Measurements from ENCODE around the gene PRKCH. TPM values are rescaled to one million over a fixed set of nuclear protein-coding genes. Genes with fewer than 3 reads are reported as not detected.

Gene PRKCH
- total and polyA plus RNA-seq, 2 of the 13 experiments (the other 11 are each of a cell fraction or from before 2014, with no cell fraction given): 0.48 to 1.3 TPM

DNA sequence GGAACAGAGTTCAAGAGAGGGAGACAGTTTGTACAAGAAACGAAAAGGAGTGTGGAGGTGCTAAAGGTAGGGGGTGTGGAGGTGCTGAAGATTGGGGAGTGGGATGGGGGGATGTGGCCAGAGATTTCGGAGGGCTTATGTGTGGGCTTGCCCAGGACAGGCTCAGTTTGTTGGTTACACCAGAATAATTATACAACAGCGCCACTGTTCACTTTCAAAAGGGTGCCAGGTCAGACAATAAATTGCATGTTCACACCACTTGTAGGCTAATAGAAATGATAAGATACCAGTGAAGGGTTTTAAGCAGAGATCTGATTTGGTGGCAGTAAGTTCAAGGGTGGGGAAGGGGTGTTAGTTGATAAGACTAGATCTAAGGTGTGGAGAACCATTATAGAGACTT lies 75.3 kb downstream of the PRKCH start:
- WGBS (ENCODE audit: low lambda C conversion rate): 16% methylated on average over 3 of the region's 3 CpGs
- in situ Hi-C loops (cut with HindIII; ENCODE audit: extremely low pct_ligation_motif_present, low pct_unique_long_range_greater_than_20kb) (no loop called here), intact Hi-C loops (cut with micrococcal nuclease; ENCODE audit: unreplicated experiment) (no loop called here)
- no peaks in the 10 kb centered on the region for H3K9me3 ChIP-seq (ENCODE audit: low read length)
- no peak overlapping the region for H3K9ac ChIP-seq (ENCODE audit: insufficient read depth, low read depth, low read length)
- no peak for DNase-seq (ENCODE audit: low spot score)
- H3K27me3 ChIP-seq (ENCODE audit: control insufficient read depth in 1 of 2, insufficient read depth in 2 of 2, low read length in 2 of 2): no peaks in the 10 kb centered on the region; a peak in 1 of 5 replicates
- ATAC-seq: no peak
- no peaks in the 10 kb centered on the region for H3K79me2 ChIP-seq (ENCODE audit: insufficient read depth, low read length)
- no peak overlapping the region for H3K4me3 ChIP-seq (replicated peaks in 1 of 3; ENCODE audit: insufficient read depth in 1 of 3, low read depth in 2 of 3, low read length in 3 of 3)
- no peaks in the 10 kb centered on the region for H3K4me1 ChIP-seq (ENCODE audit: insufficient read depth, low read length)
- no peaks in the 10 kb centered on the region for H3K36me3 ChIP-seq (replicated peaks in 1 of 2; ENCODE audit: control insufficient read depth in 1 of 2, insufficient read depth in 2 of 2, low read length in 2 of 2)
- no TSS peak for BruUV-seq (replicated peaks)
- no peak overlapping the region for H2AFZ ChIP-seq (ENCODE audit: low read length)
- no peaks in the 10 kb centered on the region for H4K20me1 ChIP-seq (ENCODE audit: insufficient read depth, low read length)
- FAIRE-seq: no peak
- no peak overlapping the region for H3K4me2 ChIP-seq (ENCODE audit: low read depth, low read length)
- ChIA-PET POLR2A (no interaction called here), CTCF (ENCODE audit: low intra/inter-chr PET ratio, low total read pairs) (no interaction called here)
- no peak overlapping the region for H3K27ac ChIP-seq (ENCODE audit: extremely low read length, insufficient read depth, low read length)
- TF ChIP-seq ZNF329 (CRISPR knock-in tag; IDR thresholded peaks at IDR 0.05; ENCODE audit: low read depth): no peak
- no peak for TF ChIP-seq ZNF761 (CRISPR knock-in tag; conservative IDR thresholded peaks at IDR 0.05)
- TF ChIP-seq EEA1 (CRISPR knock-in tag; IDR thresholded peaks at IDR 0.05; ENCODE audit: borderline replicate concordance): no peak

DNA sequence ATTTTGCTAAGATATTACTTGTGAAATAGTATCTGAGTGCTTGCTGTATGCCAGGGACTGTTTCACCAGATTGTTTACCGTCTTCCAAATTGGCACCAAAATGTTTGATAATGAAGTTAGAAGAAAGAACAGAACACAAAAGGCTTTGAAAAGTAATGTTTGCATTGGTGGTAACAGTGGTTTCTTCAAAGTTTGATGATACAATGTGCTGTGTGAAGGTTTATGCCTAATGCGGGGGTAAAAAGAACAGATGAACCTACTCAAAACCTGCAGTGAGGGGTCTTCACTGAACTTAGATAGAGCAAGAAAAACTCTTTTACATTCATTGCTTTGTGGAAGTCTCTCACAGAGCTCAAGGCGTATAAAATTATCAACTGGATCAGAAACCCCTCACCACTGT lies 76.2 kb downstream of the PRKCH start:
- Histone ChIP-seq H3K4me2 (ENCODE audit: low read depth, low read length) (no peak overlapping the region), H3K4me3 (replicated peaks in 1 of 3; ENCODE audit: insufficient read depth in 1 of 3, low read depth in 2 of 3, low read length in 3 of 3) (no peak overlapping the region), H3K4me1 (ENCODE audit: insufficient read depth, low read length) (no peaks in the 10 kb centered on the region), H3K79me2 (ENCODE audit: insufficient read depth, low read length) (no peaks in the 10 kb centered on the region), H3K9me3 (ENCODE audit: low read length) (no peaks in the 10 kb centered on the region), H3K27ac (ENCODE audit: extremely low read length, insufficient read depth, low read length) (no peak overlapping the region), H2AFZ (ENCODE audit: low read length) (no peak overlapping the region), H4K20me1 (ENCODE audit: insufficient read depth, low read length) (no peaks in the 10 kb centered on the region), H3K36me3 (replicated peaks in 1 of 2; ENCODE audit: control insufficient read depth in 1 of 2, insufficient read depth in 2 of 2, low read length in 2 of 2) (no peaks in the 10 kb centered on the region), H3K27me3 (ENCODE audit: control insufficient read depth in 1 of 2, insufficient read depth in 2 of 2, low read length in 2 of 2) (no peaks in the 10 kb centered on the region; a peak in 1 of 5 replicates), H3K9ac (ENCODE audit: insufficient read depth, low read depth, low read length) (no peak overlapping the region)
- no TSS peak for BruUV-seq (replicated peaks)
- DNase-seq (ENCODE audit: low spot score): no peak
- in situ Hi-C loops (cut with HindIII; ENCODE audit: extremely low pct_ligation_motif_present, low pct_unique_long_range_greater_than_20kb): no loop called here
- 26% methylated on average over 3 of the region's 3 CpGs for WGBS (ENCODE audit: low lambda C conversion rate)
- no peak for FAIRE-seq
- no peak for ATAC-seq
- POLR2A ChIA-PET: no interaction called here
- CTCF ChIA-PET (ENCODE audit: low intra/inter-chr PET ratio, low total read pairs): no interaction called here
- intact Hi-C loops (cut with micrococcal nuclease; ENCODE audit: unreplicated experiment): no loop called here
- TF ChIP-seq, protein P1, sequence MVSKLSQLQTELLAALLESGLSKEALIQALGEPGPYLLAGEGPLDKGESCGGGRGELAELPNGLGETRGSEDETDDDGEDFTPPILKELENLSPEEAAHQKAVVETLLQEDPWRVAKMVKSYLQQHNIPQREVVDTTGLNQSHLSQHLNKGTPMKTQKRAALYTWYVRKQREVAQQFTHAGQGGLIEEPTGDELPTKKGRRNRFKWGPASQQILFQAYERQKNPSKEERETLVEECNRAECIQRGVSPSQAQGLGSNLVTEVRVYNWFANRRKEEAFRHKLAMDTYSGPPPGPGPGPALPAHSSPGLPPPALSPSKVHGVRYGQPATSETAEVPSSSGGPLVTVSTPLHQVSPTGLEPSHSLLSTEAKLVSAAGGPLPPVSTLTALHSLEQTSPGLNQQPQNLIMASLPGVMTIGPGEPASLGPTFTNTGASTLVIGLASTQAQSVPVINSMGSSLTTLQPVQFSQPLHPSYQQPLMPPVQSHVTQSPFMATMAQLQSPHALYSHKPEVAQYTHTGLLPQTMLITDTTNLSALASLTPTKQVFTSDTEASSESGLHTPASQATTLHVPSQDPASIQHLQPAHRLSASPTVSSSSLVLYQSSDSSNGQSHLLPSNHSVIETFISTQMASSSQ (IDR thresholded peaks at IDR 0.05; ENCODE audit: low read depth): no peak
- TF ChIP-seq, protein P1 (CRISPR knock-in tag; IDR thresholded peaks at IDR 0.05; ENCODE audit: borderline replicate concordance): no peak
- TF ChIP-seq ZFP1 (CRISPR knock-in tag; IDR thresholded peaks at IDR 0.05) (no peak), NFYB (CRISPR knock-in tag; IDR thresholded peaks at IDR 0.05) (no peak), AKAP8 (CRISPR knock-in tag; IDR thresholded peaks at IDR 0.05) (no peak), ZNF552 (CRISPR knock-in tag; IDR thresholded peaks at IDR 0.05; ENCODE audit: borderline replicate concordance) (no peak), ZNF816 (CRISPR knock-in tag; IDR thresholded peaks at IDR 0.05; ENCODE audit: borderline replicate concordance) (no peak), BRD4 (CRISPR knock-in tag; IDR thresholded peaks at IDR 0.05) (no peak), ZBTB21 (CRISPR knock-in tag; IDR thresholded peaks at IDR 0.05) (no peak)
- TF ChIP-seq, protein P2, sequence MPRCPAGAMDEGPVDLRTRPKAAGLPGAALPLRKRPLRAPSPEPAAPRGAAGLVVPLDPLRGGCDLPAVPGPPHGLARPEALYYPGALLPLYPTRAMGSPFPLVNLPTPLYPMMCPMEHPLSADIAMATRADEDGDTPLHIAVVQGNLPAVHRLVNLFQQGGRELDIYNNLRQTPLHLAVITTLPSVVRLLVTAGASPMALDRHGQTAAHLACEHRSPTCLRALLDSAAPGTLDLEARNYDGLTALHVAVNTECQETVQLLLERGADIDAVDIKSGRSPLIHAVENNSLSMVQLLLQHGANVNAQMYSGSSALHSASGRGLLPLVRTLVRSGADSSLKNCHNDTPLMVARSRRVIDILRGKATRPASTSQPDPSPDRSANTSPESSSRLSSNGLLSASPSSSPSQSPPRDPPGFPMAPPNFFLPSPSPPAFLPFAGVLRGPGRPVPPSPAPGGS (CRISPR knock-in tag; IDR thresholded peaks at IDR 0.05): no peak
- TF ChIP-seq, protein P3, sequence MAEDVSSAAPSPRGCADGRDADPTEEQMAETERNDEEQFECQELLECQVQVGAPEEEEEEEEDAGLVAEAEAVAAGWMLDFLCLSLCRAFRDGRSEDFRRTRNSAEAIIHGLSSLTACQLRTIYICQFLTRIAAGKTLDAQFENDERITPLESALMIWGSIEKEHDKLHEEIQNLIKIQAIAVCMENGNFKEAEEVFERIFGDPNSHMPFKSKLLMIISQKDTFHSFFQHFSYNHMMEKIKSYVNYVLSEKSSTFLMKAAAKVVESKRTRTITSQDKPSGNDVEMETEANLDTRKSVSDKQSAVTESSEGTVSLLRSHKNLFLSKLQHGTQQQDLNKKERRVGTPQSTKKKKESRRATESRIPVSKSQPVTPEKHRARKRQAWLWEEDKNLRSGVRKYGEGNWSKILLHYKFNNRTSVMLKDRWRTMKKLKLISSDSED (CRISPR knock-in tag; IDR thresholded peaks at IDR 0.05): no peak
